ENCODE measurements around the gene CRACDL. TPM values are rescaled to one million over a fixed set of nuclear protein-coding genes. Genes with fewer than 3 reads are reported as not detected.

The CRACDL gene
- total RNA-seq, 1 donor from 2014 or later: 6.2 TPM

- Mint-ChIP-seq H3K4me3 (no peak overlapping the region), H3K9me3 (no peaks in the 10 kb centered on the region), H3K4me1 (ENCODE audit: unreplicated experiment) (peaks cover 4% of the 10 kb centered on the region), H3K27ac (no peak overlapping the region), H3K36me3 (no peaks in the 10 kb centered on the region), H3K27me3 (peaks cover 48% of the 10 kb centered on the region)
- no peak for TF ChIP-seq CTCF (conservative IDR thresholded peaks at IDR 0.05)
- DNase-seq (ENCODE audit: extremely low spot score, unreplicated experiment): no peak
Measured at GRCh38 chr2:98932164-98932563, 3.9 kb downstream of the CRACDL start.

DNA sequence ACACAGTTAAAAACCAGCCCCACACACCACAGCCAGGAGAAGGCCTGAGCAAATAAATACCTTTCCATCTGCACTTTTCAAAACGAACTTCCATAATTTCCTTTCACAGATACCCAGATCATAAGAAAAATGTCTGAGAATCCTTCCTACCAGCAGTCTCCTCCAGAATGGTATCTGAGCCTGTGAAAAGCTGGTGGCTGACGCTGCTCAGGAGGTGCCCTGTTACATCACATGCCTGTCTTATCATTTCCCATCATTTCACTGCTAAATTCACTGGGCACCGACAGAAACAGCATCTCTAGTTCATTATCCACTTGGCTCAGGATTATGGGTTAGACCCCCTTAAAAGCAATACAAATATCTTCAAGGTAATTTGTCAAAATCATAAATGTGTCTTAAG, 4.4 kb downstream of the CRACDL start:
- Mint-ChIP-seq H3K4me1 (ENCODE audit: unreplicated experiment) (peaks cover 4% of the 10 kb centered on the region), H3K36me3 (no peaks in the 10 kb centered on the region), H3K27ac (no peak overlapping the region), H3K27me3 (peaks cover 42% of the 10 kb centered on the region), H3K9me3 (no peaks in the 10 kb centered on the region), H3K4me3 (no peak overlapping the region)
- TF ChIP-seq CTCF (conservative IDR thresholded peaks at IDR 0.05): no peak
- no peak for DNase-seq (ENCODE audit: extremely low spot score, unreplicated experiment)

- no peaks in the 10 kb centered on the region for H3K4me1 Mint-ChIP-seq (ENCODE audit: unreplicated experiment)
- no peak for TF ChIP-seq CTCF (conservative IDR thresholded peaks at IDR 0.05)
Measured at GRCh38 chr2:98929920-98930319, 6.1 kb downstream of the CRACDL start.

GRCh38 chr2:98928242-98928641, 7.8 kb downstream of the CRACDL start:
- DNase-seq (ENCODE audit: extremely low spot score, unreplicated experiment): no peak
- Mint-ChIP-seq H3K36me3 (no peaks in the 10 kb centered on the region), H3K4me1 (ENCODE audit: unreplicated experiment) (no peaks in the 10 kb centered on the region), H3K9me3 (no peaks in the 10 kb centered on the region), H3K27me3 (peaks cover 17% of the 10 kb centered on the region), H3K27ac (no peak overlapping the region), H3K4me3 (no peak overlapping the region)
- no peak for TF ChIP-seq CTCF (conservative IDR thresholded peaks at IDR 0.05)

More at GRCh38 chr2:98929920-98930319, 6.1 kb downstream of the CRACDL start:
- DNase-seq (ENCODE audit: extremely low spot score, unreplicated experiment): no peak
- H3K27me3 Mint-ChIP-seq: peaks cover 33% of the 10 kb centered on the region
- no peaks in the 10 kb centered on the region for H3K9me3 Mint-ChIP-seq
- H3K36me3 Mint-ChIP-seq: no peaks in the 10 kb centered on the region
- H3K4me3 Mint-ChIP-seq: no peak overlapping the region
- H3K27ac Mint-ChIP-seq: no peak overlapping the region

- no peak for DNase-seq (ENCODE audit: extremely low spot score, unreplicated experiment)
- TF ChIP-seq CTCF (conservative IDR thresholded peaks at IDR 0.05): no peak
- Mint-ChIP-seq H3K27me3 (peaks cover 7% of the 10 kb centered on the region), H3K27ac (no peak overlapping the region), H3K36me3 (no peaks in the 10 kb centered on the region), H3K4me3 (no peak overlapping the region), H3K4me1 (ENCODE audit: unreplicated experiment) (no peaks in the 10 kb centered on the region), H3K9me3 (no peaks in the 10 kb centered on the region)
Measured at GRCh38 chr2:98927027-98927426, 9.0 kb downstream of the CRACDL start.

GRCh38 chr2:98926601-98927000, 9.4 kb downstream of the CRACDL start:
- no peak for TF ChIP-seq CTCF (conservative IDR thresholded peaks at IDR 0.05)
- Mint-ChIP-seq H3K9me3 (no peaks in the 10 kb centered on the region), H3K4me1 (ENCODE audit: unreplicated experiment) (no peaks in the 10 kb centered on the region), H3K27ac (no peak overlapping the region), H3K36me3 (no peaks in the 10 kb centered on the region), H3K27me3 (peaks cover 3% of the 10 kb centered on the region), H3K4me3 (no peak overlapping the region)
- DNase-seq (ENCODE audit: extremely low spot score, unreplicated experiment): no peak

All from type B pancreatic cell (in vitro differentiated cells).